HG03439 (cell line): Measurements from ENCODE around the gene DNM2.
"Not testable (repeated sequence)": the region's sequence is repeated elsewhere in the genome, so short reads cannot be mapped to it uniquely, and the experiment has no call there.

Experiments used
- ATAC-seq: cut with Tn5 transposase; IDR thresholded peaks from one replicate; pipeline ENCODE4 v1.9.1; 2021; ENCODE audit warnings: mild to moderate bottlenecking, moderate library complexity; ENCODE audit not compliant: unreplicated experiment

The DNM2 gene

DNA sequence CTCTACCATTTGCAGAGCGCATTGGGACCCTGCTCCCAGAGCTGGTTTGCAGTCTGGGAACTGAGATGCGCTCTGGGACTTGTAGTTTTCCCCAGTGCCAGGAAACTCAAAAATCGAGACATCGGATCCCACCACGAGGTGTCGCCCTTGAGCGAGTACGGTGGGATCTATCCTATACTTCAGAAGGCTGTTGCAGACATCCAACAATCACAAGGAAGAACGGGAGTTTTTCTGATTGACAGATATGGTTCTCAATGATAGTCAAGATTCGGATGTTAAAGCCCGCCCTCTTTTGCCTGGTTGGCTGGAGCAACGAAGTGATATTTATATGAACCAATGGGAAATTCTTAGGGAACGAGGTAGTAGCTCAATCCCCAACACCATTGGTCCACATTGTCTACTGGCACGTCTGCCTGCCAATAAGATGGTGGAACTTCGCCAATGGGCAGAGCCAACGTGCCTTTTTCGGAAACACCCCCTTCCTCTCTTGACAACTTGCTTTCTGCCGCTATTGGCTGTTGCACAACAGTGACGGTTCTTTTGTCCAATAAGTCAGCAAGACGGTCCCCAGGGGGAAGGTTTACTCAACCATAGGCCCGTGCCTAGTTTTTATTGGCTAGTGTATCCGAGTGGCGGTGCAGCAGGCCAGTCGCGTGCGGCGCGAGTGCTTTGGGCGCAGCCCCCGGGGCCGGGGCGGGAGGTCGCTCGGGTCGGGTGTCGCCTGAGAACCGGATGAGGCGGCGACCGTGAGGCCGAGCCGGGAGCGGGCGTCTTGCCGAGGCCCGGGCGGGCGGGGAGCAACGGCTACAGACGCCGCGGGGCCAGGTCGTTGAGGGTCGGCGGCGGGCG is at the start of gene DNM2:
DNM2 (plus strand) TSS at position 724 of the 849 bp plus-strand sequence. CDS start 164 bp downstream, outside the sequence.
- peak; percentile 87 for ATAC-seq

- ATAC-seq: no peak
Observed at GRCh38 chr19:10669246-10669645, 48.6 kb upstream of the DNM2 start.

GRCh38 chr19:10670182-10670581 is 47.7 kb upstream of the DNM2 start:
- no peak for ATAC-seq

- ATAC-seq: no peak
Observed at GRCh38 chr19:10670876-10671804, 46.7 kb upstream of the DNM2 start.

DNA sequence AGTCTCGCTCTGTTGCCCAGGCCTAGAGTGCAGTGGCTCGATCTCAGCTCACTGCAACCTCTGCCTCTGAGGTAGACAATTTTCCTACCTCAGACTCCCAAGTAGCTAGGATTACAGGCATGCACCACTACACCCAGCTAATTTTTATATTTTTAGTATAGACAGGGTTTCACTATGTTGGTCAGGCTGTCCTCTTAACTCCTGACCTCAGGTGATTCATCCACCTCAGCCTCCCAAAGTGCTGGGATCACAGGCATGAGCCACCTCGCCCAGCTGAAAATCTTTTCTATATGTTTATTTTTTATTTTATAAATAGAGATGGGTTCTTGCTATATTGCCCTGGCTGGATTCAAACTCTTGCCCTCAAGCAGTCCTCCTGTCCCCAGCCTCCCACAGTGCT is 46.0 kb upstream of the DNM2 start:
- not testable (repeated sequence) for ATAC-seq

DNA sequence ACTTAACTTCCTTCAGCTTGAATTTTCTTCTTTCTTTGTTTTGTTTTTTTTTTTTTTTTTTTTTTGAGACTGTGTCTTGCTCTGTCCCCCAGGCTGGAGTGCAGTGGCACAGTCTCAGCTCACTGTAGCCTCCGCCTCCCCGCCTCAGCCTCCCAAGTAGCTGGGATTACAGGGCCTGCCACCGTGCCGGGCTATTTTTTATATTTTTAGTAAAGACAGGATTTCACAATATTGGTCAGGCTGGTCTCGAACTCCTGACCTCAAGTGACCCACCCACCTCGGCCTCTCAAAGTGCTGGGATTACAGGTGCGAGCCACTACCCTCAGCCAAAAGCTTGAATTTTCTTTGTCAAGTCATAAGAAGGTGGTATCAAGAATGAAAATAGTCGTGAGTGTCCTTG is 42.7 kb upstream of the DNM2 start:
- ATAC-seq: not testable (repeated sequence)

- ATAC-seq: no peak
Observed at GRCh38 chr19:10677751-10678150, 40.1 kb upstream of the DNM2 start.

GRCh38 chr19:10678813-10679212 is 39.1 kb upstream of the DNM2 start:
- no peak for ATAC-seq

GRCh38 chr19:10679743-10680142 is 38.1 kb upstream of the DNM2 start:
- ATAC-seq: no peak

GRCh38 chr19:10680545-10681135 is 37.2 kb upstream of the DNM2 start:
- no peak for ATAC-seq

GRCh38 chr19:10681658-10682057 is 36.2 kb upstream of the DNM2 start:
- no peak for ATAC-seq

DNA sequence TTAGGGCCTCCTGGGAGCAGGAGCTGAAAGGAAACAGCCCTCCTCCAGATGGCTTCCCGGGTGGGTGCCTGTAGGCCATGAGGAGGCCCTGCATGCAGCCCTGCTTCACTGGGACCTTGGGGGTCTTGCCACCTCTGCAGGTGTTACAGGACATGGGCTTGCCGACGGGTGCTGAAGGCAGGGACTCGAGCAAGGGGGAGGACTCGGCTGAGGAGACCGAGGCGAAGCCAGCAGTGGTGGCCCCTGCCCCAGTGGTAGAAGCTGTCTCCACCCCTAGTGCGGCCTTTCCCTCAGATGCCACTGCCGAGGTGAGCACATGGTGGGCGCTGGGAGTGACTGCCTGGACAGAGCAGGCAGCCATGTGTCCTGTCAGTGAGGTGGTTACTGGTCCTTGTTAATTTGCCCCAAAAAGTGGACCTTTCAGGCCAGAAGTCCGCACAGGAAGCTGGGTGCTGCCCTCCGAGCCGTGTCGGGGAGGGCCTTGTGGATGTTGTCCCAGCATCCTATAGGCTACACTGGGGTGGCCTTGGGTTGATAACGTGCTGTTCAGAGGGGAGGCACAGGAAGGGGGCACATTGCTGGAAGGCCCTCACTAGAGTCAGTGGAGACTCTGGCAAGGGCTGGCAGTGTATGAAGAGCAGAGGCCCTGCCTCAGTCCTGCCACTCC is 35.3 kb upstream of the DNM2 start:
- no peak for ATAC-seq

DNA sequence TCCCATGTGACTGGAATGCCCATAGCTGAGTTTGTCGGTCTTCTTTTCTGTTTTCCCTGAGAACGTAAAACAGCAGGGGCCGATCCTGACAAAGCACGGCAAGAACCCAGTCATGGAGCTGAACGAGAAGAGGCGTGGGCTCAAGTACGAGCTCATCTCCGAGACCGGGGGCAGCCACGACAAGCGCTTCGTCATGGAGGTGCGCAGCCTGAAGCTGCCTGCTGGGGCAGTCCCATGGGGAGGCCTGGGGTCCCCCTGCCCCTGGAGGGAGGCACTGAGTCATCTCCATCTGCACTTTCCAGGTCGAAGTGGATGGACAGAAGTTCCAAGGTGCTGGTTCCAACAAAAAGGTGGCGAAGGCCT is 34.8 kb upstream of the DNM2 start:
- ATAC-seq: no peak

- ATAC-seq: no peak
Observed at GRCh38 chr19:10683582-10683981, 34.3 kb upstream of the DNM2 start.

DNA sequence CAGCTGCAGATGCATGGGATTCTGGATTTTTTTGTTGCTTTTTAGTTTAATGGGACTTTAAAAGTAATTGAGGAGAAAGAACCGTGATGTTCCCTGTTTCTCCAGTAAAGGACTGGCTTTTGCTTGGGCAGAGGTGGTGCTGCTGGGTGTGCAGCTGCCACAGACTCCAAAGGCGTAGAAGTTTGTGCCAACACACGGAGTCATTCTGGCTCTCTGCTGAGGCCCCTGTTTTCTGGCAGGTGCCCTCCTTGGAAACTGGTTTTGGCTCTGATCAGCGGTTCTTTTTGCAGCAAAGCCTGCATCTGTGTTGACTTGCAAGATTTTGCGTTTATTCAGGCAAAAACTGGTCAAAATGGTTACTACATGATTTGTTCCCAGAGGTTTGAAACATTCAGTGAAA is 32.7 kb upstream of the DNM2 start:
- no peak for ATAC-seq

DNA sequence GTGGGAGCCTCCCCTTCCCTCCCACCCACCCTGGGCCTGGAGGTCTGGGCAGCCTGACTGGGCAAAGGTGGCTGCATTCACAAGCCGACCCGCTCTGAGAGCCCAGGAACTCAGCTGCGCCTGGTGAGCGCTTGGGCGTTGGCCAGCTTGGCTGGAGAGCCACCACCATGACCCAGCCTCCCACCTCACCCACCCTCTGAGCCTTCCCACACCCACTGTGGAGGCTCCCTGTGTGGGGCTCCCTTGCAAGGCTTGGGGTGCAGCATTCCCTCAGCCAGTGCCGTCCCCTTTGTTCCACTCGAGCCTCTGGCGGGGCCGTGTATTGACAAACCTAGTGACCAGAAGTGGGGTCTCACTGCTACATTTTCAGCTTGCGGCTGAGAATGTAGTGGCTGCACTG is 31.7 kb upstream of the DNM2 start:
- ATAC-seq: no peak

- ATAC-seq: no peak
Observed at GRCh38 chr19:10686661-10687517, 31.0 kb upstream of the DNM2 start.

- no peak for ATAC-seq
Observed at GRCh38 chr19:10687518-10688288, 30.2 kb upstream of the DNM2 start.
